HepG2 (cell line): ENCODE measurements around the gene PFKP. TPM values are rescaled to one million over a fixed set of nuclear protein-coding genes. Genes with fewer than 3 reads are reported as not detected.

Experiments used
- ATAC-seq: fragments of 200-7000 bp; cut with Tn5 transposase; 3 replicates; pipeline ENCODE4 v1.9.1; 2020; ENCODE audit warnings: mild to moderate bottlenecking, moderate library complexity
- BruUV-seq: library from RNA; stranded (reverse); fragments of 400-500 nt; replicated peaks from 2 replicates; lab custom pipeline; 2021; lab: Mats Ljungman, UMichigan
- CTCF ChIA-PET: fragments of 300-600 bp; formaldehyde crosslinking; extraction: SDS; loops from one replicate; lab custom pipeline; 2021; ENCODE audit warnings: low total read pairs, inconsistent platforms, low intra/inter-chr PET ratio; lab: Yijun Ruan, JAX
- POLR2A ChIA-PET: fragments of 350-600 bp; sonication (Branson Sonifier 250); formaldehyde crosslinking; loops from one replicate; lab custom pipeline; 2020; ENCODE audit warnings: antibody characterized with exemption, inconsistent platforms; lab: Yijun Ruan, JAX
- DNase-seq: peaks from one replicate; pipeline ENCODE4 v3.0.0-alpha.2; 2015; ENCODE audit warnings: low spot score
- FAIRE-seq: peaks from 3 replicates; lab custom pipeline; 2011; peaks lifted over from hg19 to GRCh38; lab: Jason Lieb, UNC
- H2AFZ ChIP-seq: one replicate; pipeline ENCODE4 v1.6.1; 2011; ENCODE audit warnings: low read length, inconsistent platforms
- H3K27ac ChIP-seq: fragments of 300-600 bp; 3 replicates; pipeline ENCODE4 v1.8.0; 2011; ENCODE audit warnings: mixed run types, mild to moderate bottlenecking, mixed read lengths, low read length, inconsistent platforms; ENCODE audit not compliant: insufficient read depth; ENCODE audit errors: extremely low read length
- H3K27me3 ChIP-seq, 2 experiments: fragments of 200-600 bp in 1 of 2; 2 replicates in 1 of 2; 3 replicates in 1 of 2; pipeline versions ENCODE4 v1.6.0 to v1.8.0; 2011; ENCODE audit warnings: low read length in 2 of 2, mild to moderate bottlenecking in 2 of 2, moderate library complexity in 2 of 2, inconsistent platforms in 1 of 2; ENCODE audit not compliant: insufficient read depth in 2 of 2, control insufficient read depth in 1 of 2
- H3K36me3 ChIP-seq, 2 experiments: fragments of 200-600 bp in 1 of 2; replicated peaks in 1 of 2; 2 replicates in 1 of 2; 3 replicates in 1 of 2; pipeline versions ENCODE4 v1.5.1 to v1.8.0; 2011; ENCODE audit warnings: low read length in 2 of 2, inconsistent platforms in 1 of 2; ENCODE audit not compliant: insufficient read depth in 2 of 2, control insufficient read depth in 1 of 2
- H3K4me1 ChIP-seq: 2 replicates; pipeline ENCODE4 v1.5.1; 2012; ENCODE audit warnings: low read length, inconsistent platforms; ENCODE audit not compliant: insufficient read depth
- H3K4me2 ChIP-seq: 2 replicates; pipeline ENCODE4 v1.6.0; 2011; ENCODE audit warnings: low read depth, low read length, inconsistent platforms
- H3K4me3 ChIP-seq, 3 experiments: fragments of 200-600 bp in 1 of 3; sonication (generic), shearing (Covaris generic) in 1 of 3; replicated peaks in 1 of 3; 2 replicates each; pipeline ENCODE4 v1.5.1; 2011 to 2016; ENCODE audit warnings: low read length in 3 of 3, inconsistent platforms in 2 of 3, low read depth in 2 of 3, mild to moderate bottlenecking in 2 of 3, control low read depth in 1 of 3, mixed read lengths in 1 of 3; ENCODE audit not compliant: insufficient read depth in 1 of 3
- H3K79me2 ChIP-seq: one replicate; pipeline ENCODE4 v1.6.1; 2011; ENCODE audit warnings: low read length, inconsistent platforms; ENCODE audit not compliant: insufficient read depth
- H3K9ac ChIP-seq: 2 replicates; pipeline ENCODE4 v1.6.0; 2011; ENCODE audit warnings: mild to moderate bottlenecking, low read depth, low read length, inconsistent platforms; ENCODE audit not compliant: insufficient read depth
- H3K9me3 ChIP-seq: 2 replicates; pipeline ENCODE4 v1.5.1; 2012; ENCODE audit warnings: mild to moderate bottlenecking, low read length
- H4K20me1 ChIP-seq: 2 replicates; pipeline ENCODE4 v1.6.0; 2011; ENCODE audit warnings: inconsistent platforms, mild to moderate bottlenecking, low read length, moderate library complexity; ENCODE audit not compliant: insufficient read depth
- ERF ChIP-seq: IDR thresholded peaks from 2 replicates; pipeline ENCODE4 v1.6.1; 2018; ENCODE audit warnings: missing biosample characterization, missing genetic modification reagents
- GPBP1L1 ChIP-seq: sonication (generic); formaldehyde crosslinking; IDR thresholded peaks from 2 replicates; pipeline ENCODE4 v1.5.0; 2020; ENCODE audit warnings: mild to moderate bottlenecking, missing genetic modification reagents
- KMT2A ChIP-seq: sonication (generic); formaldehyde crosslinking; IDR thresholded peaks from 2 replicates; pipeline ENCODE4 v1.4.0; 2020; ENCODE audit warnings: missing genetic modification reagents
- MATR3 ChIP-seq: sonication (generic); formaldehyde crosslinking; IDR thresholded peaks from 2 replicates; pipeline ENCODE4 v1.4.0; 2020; ENCODE audit warnings: missing genetic modification reagents
- MEIS2 ChIP-seq: sonication (generic); formaldehyde crosslinking; IDR thresholded peaks from 2 replicates; pipeline ENCODE4 v1.9.0; 2021; ENCODE audit warnings: mild to moderate bottlenecking, missing genetic modification reagents
- MNT ChIP-seq: fragments of 450-650 bp; IDR thresholded peaks from 2 replicates; pipeline ENCODE4 v1.6.1; 2016
- TEAD2 ChIP-seq: sonication (generic); formaldehyde crosslinking; IDR thresholded peaks from 2 replicates; pipeline ENCODE4 v1.9.0; 2021; ENCODE audit warnings: missing genetic modification reagents
- ZMAT5 ChIP-seq: sonication (generic); formaldehyde crosslinking; IDR thresholded peaks from 2 replicates; pipeline ENCODE4 v1.5.0; 2020; ENCODE audit warnings: mild to moderate bottlenecking, low read depth, missing genetic modification reagents, borderline replicate concordance
- ZNF296 ChIP-seq: sonication (generic); formaldehyde crosslinking; conservative IDR thresholded peaks from 2 replicates; pipeline ENCODE4 v1.5.0; 2020; ENCODE audit warnings: mild to moderate bottlenecking, missing genetic modification reagents
- ZNF44 ChIP-seq: sonication (generic); formaldehyde crosslinking; IDR thresholded peaks from 2 replicates; pipeline ENCODE4 v1.5.1; 2020; ENCODE audit warnings: mild to moderate bottlenecking, missing genetic modification reagents
- ZNF510 ChIP-seq: sonication (generic); formaldehyde crosslinking; IDR thresholded peaks from 2 replicates; pipeline ENCODE4 v1.4.0; 2020; ENCODE audit warnings: low read depth, mild to moderate bottlenecking, missing genetic modification reagents
- ZNF879 ChIP-seq: sonication (generic); formaldehyde crosslinking; IDR thresholded peaks from 2 replicates; pipeline ENCODE4 v1.8.1; 2023; ENCODE audit warnings: missing genetic modification reagents
- WGBS: methylation state at CpG from one replicate; pipeline ENCODE4 v1.1.6; 2017; ENCODE audit warnings: low lambda C conversion rate; 5-methylcytosine and 5-hydroxymethylcytosine counted together
- in situ Hi-C: cut with HindIII; loops from 2 replicates; pipeline ENCODE4 v1.10.0; 2017; ENCODE audit warnings: low pct_unique_long_range_greater_than_20kb; ENCODE audit not compliant: extremely low pct_ligation_motif_present
- intact Hi-C: fragments of 100-400 bp; cut with micrococcal nuclease; formaldehyde crosslinking; loops from one replicate; pipeline ENCODE4 v1.10.0; 2022; ENCODE audit not compliant: unreplicated experiment
- polyA plus RNA-seq, 8 experiments: library from polyadenylated mRNA; depleted of rRNA in 3 of 8; stranded (reverse) in 7 of 8; unstranded in 1 of 8; fragments of >200 nt; fragmentation: Illumina TruSeq in 4 of 8; extraction: Trizol in 4 of 8; gene quantifications; 2 replicates each; pipeline versions ENCODE4 v1.2.1 to v1.2.3, GENCODE V29; 2011 to 2016; ENCODE audit warnings: low read depth in 4 of 8, missing spikeins in 1 of 8, mixed read lengths in 1 of 8; ENCODE audit not compliant: insufficient read depth in 1 of 8
- total RNA-seq, 5 experiments: library from RNA; depleted of rRNA; stranded (reverse); fragments of >200 nt; fragmentation: Illumina TruSeq; extraction: Trizol; gene quantifications; 2 replicates each; pipeline ENCODE4 v1.2.3, GENCODE V29; 2016; ENCODE audit warnings: low read depth in 1 of 5

Gene PFKP
- total and polyA plus RNA-seq, 2 of the 13 experiments (the other 11 are each of a cell fraction or from before 2014, with no cell fraction given), result 0.80 to 2.4 TPM

GRCh38 chr10:3020881-3021280, 46.5 kb upstream of the PFKP start:
- Histone ChIP-seq H2AFZ (no peak overlapping the region), H3K9ac (no peak overlapping the region), H3K27ac (no peak overlapping the region), H3K4me3 (no peak overlapping the region), H4K20me1 (no peaks in the 10 kb centered on the region), H3K9me3 (no peaks in the 10 kb centered on the region), H3K79me2 (no peaks in the 10 kb centered on the region), H3K27me3 (peaks cover 7 to 29% of the 10 kb centered on the region in 2 experiments), H3K4me2 (no peak overlapping the region), H3K36me3 (no peaks in the 10 kb centered on the region), H3K4me1 (no peaks in the 10 kb centered on the region)
- WGBS, result 60% methylated on average over 19 of the region's 19 CpGs
- intact Hi-C loops (no loop called here), in situ Hi-C loops (no loop called here)
- no peak for FAIRE-seq
- POLR2A ChIA-PET, result no interaction called here
- TF ChIP-seq ZNF510, result no peak
- no peak for TF ChIP-seq TEAD2 (CRISPR knock-in tag)
- no peak for TF ChIP-seq ZNF296 (CRISPR knock-in tag)
- no peak for TF ChIP-seq ZMAT5
- no peak for TF ChIP-seq ZNF44
- BruUV-seq, result no TSS peak
- CTCF ChIA-PET, result no interaction called here
- DNase-seq, result no peak
- no peak for ATAC-seq

GRCh38 chr10:3022027-3022426, 45.3 kb upstream of the PFKP start:
- ATAC-seq (no peak), DNase-seq (no peak), FAIRE-seq (no peak)
- no TSS peak for BruUV-seq
- Histone ChIP-seq H3K4me2 (no peak overlapping the region), H3K27me3 (peaks cover 7 to 29% of the 10 kb centered on the region in 2 experiments), H3K4me3 (no peak overlapping the region), H3K9ac (no peak overlapping the region), H3K9me3 (no peaks in the 10 kb centered on the region), H3K4me1 (no peaks in the 10 kb centered on the region), H4K20me1 (no peaks in the 10 kb centered on the region), H3K36me3 (no peaks in the 10 kb centered on the region), H2AFZ (no peak overlapping the region), H3K79me2 (no peaks in the 10 kb centered on the region), H3K27ac (no peak overlapping the region)
- intact Hi-C loops, result no loop called here
- in situ Hi-C loops, result no loop called here
- POLR2A ChIA-PET, result no interaction called here
- 2% methylated on average over 3 of the region's 3 CpGs for WGBS
- CTCF ChIA-PET, result no interaction called here
- no peak for TF ChIP-seq MEIS2
- TF ChIP-seq GPBP1L1 (CRISPR knock-in tag), result no peak
- TF ChIP-seq MNT, result no peak
- TF ChIP-seq ERF, result no peak
- no peak for TF ChIP-seq ZNF879 (CRISPR knock-in tag)
- no peak for TF ChIP-seq KMT2A (CRISPR knock-in tag)
- no peak for TF ChIP-seq MATR3 (CRISPR knock-in tag)
